ENCODE results near the gene STIMATE.

DNA sequence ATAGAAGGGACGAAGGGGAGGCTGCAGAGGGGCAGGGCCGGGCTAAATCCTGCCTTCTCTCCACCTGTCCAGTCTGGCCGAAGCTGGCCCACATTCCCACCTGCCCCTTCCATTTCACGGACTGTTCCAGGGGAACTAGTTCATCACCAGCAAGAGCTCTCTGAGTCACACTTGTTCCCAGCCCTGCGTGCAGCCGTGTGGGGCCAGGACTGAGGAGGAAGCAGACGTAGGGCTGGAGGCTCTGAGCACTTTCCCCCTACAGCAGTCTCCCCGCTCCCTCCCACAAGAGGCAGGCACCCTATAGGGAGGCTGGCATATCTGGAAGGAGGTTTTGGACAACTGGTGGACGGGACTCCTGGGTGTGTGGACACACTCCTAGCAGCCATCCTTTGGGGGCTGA, 69.9 kb downstream of the STIMATE start:
- TF ChIP-seq CTCF (conservative IDR thresholded peaks at IDR 0.05) (no peak), ZFX (IDR thresholded peaks at IDR 0.05) (no peak)
